NB4 (cell line): ENCODE measurements around the gene CEP131.

Experiments used
- CTCF ChIP-seq: IDR thresholded peaks from one replicate; pipeline ENCODE4 v1.5.1; 2012; ENCODE audit warnings: low read depth, low read length
- MAX ChIP-seq: IDR thresholded peaks from 2 replicates; pipeline ENCODE4 v1.6.1; 2011; ENCODE audit warnings: low read depth, low read length
- MYC ChIP-seq: IDR thresholded peaks from 2 replicates; pipeline ENCODE4 v1.6.1; 2011; ENCODE audit warnings: low read depth, low read length
- POLR2A ChIP-seq: IDR thresholded peaks from 2 replicates; pipeline ENCODE4 v1.6.1; 2011; ENCODE audit warnings: mild to moderate bottlenecking; ENCODE audit not compliant: insufficient read length; ENCODE audit errors: extremely low read depth

- TF ChIP-seq MAX (no peak), POLR2A (no peak), CTCF (no peak), MYC (no peak)
Measured at GRCh38 chr17:81178136-81179091, 44.4 kb downstream of the CEP131 start.
